Neural cell (in vitro differentiated cells): ENCODE data around the gene EPB42.

ENCODE experiments used
- CTCF ChIP-seq: fragments of 450-650 bp; IDR thresholded peaks from 2 replicates; pipeline ENCODE4 v1.5.1; 2014; ENCODE audit warnings: antibody characterized with exemption, mild to moderate bottlenecking, moderate library complexity; ENCODE audit not compliant: poor library complexity, severe bottlenecking
- EP300 ChIP-seq: fragments of 450-650 bp; conservative IDR thresholded peaks from 2 replicates; pipeline ENCODE4 v1.6.1; 2014; ENCODE audit warnings: antibody characterized with exemption, mild to moderate bottlenecking, moderate library complexity; ENCODE audit not compliant: poor library complexity, severe bottlenecking
- EZH2 ChIP-seq: fragments of 200-600, 300-800 bp; shearing (Covaris generic), sonication (generic); IDR thresholded peaks from 2 replicates; pipeline ENCODE4 v1.6.1; 2014; ENCODE audit warnings: antibody characterized with exemption, low read length, borderline replicate concordance, mild to moderate bottlenecking; ENCODE audit not compliant: insufficient read depth, poor library complexity, severe bottlenecking
- MXI1 ChIP-seq: fragments of 450-650 bp; conservative IDR thresholded peaks from 2 replicates; pipeline ENCODE4 v1.6.1; 2014; ENCODE audit warnings: antibody characterized with exemption, mild to moderate bottlenecking; ENCODE audit not compliant: poor library complexity, severe bottlenecking
- POLR2AphosphoS5 ChIP-seq: IDR thresholded peaks from 2 replicates; pipeline ENCODE4 v1.6.1; 2012
- RAD21 ChIP-seq: fragments of 450-650 bp; conservative IDR thresholded peaks from 2 replicates; pipeline ENCODE4 v1.6.1; 2014; ENCODE audit warnings: antibody characterized with exemption, mild to moderate bottlenecking, moderate library complexity
- REST ChIP-seq: IDR thresholded peaks from 2 replicates; pipeline ENCODE4 v1.6.1; 2012; ENCODE audit warnings: borderline replicate concordance
- SMC3 ChIP-seq: fragments of 450-650 bp; conservative IDR thresholded peaks from 2 replicates; pipeline ENCODE4 v1.6.1; 2014; ENCODE audit warnings: antibody characterized with exemption, mild to moderate bottlenecking, moderate library complexity; ENCODE audit not compliant: poor library complexity
- TAF1 ChIP-seq: IDR thresholded peaks from 2 replicates; pipeline ENCODE4 v1.6.1; 2012; ENCODE audit warnings: low read depth

GRCh38 chr15:43193710-43194109, 27.1 kb downstream of the EPB42 start:
- TF ChIP-seq CTCF = no peak
- TF ChIP-seq POLR2AphosphoS5 = no peak
- TF ChIP-seq RAD21 = no peak
- no peak for TF ChIP-seq TAF1
- TF ChIP-seq EP300 = no peak
- no peak for TF ChIP-seq EZH2
- TF ChIP-seq REST = no peak
- no peak for TF ChIP-seq SMC3
- TF ChIP-seq MXI1 = no peak
